ENCODE data around the gene FEZ2. TPM values are rescaled to one million over a fixed set of nuclear protein-coding genes. Genes with fewer than 3 reads are reported as not detected.

The FEZ2 gene
- total RNA-seq, 2 donors from 2014 or later: 11.4 to 15.5 TPM

DNA sequence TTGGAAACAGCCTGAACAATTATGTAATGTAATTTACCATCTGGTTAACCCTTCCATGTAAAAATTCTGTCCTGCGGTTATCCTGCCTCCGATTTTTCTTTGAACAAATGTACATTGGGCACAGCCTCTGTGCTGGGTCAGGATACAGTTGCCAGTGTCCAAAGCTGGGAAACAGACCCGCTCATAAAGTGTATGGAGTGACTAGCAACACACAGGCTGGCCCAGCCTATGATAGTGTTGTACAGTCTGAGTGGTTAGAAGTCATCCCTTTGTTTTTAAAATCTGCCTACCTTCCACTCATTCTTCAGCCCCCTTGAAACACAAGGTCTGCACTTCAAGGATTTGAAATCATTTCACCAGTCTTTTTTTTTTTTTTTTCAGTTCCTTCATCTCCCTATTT lies 50.1 kb downstream of the FEZ2 start:
- peaks cover 13% of the 10 kb centered on the region for H3K36me3 Mint-ChIP-seq (ENCODE audit: low read depth)
- ATAC-seq: no peak
- no peak overlapping the region for H3K27ac Mint-ChIP-seq
- peaks cover 5% of the 10 kb centered on the region for H3K4me1 Mint-ChIP-seq
- no peaks in the 10 kb centered on the region for H3K27me3 Mint-ChIP-seq
- no peaks in the 10 kb centered on the region for H3K9me3 ChIP-seq (ENCODE audit: control insufficient read depth, low read length, poor library complexity, severe bottlenecking)
- no peak overlapping the region for H3K4me3 Mint-ChIP-seq
- no peak for DNase-seq

DNA sequence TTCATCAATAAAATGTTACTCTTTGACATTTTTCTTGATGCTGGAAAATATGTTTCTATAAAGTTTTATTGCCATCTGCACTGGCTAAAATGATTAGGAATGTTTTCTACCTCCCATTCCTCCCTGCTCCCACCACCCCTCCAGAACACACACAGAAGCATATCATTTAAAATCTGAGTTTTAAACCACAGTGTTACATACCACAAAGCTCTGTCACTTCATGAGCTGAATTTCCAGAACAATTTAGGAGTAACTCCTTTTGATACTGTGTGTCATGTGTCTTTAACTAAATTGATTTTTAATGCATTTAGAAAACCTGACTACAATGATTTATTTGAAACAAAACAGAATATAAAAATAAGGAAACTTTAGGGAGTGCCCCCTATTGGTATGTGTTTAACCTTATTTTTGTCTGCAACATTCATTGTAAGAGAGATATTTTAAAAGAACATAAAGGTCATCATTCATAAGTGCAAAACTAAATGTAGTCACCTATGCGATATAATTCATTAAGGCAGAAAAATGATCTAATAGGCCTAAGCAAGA lies 52.0 kb downstream of the FEZ2 start:
- H3K4me3 Mint-ChIP-seq: no peak overlapping the region
- peaks cover 13% of the 10 kb centered on the region for H3K36me3 Mint-ChIP-seq (ENCODE audit: low read depth)
- H3K27me3 Mint-ChIP-seq: no peaks in the 10 kb centered on the region
- no peak for DNase-seq
- H3K4me1 Mint-ChIP-seq: peaks cover 5% of the 10 kb centered on the region
- ATAC-seq: no peak
- no peak overlapping the region for H3K27ac Mint-ChIP-seq
- no peaks in the 10 kb centered on the region for H3K9me3 ChIP-seq (ENCODE audit: control insufficient read depth, low read length, poor library complexity, severe bottlenecking)

DNA sequence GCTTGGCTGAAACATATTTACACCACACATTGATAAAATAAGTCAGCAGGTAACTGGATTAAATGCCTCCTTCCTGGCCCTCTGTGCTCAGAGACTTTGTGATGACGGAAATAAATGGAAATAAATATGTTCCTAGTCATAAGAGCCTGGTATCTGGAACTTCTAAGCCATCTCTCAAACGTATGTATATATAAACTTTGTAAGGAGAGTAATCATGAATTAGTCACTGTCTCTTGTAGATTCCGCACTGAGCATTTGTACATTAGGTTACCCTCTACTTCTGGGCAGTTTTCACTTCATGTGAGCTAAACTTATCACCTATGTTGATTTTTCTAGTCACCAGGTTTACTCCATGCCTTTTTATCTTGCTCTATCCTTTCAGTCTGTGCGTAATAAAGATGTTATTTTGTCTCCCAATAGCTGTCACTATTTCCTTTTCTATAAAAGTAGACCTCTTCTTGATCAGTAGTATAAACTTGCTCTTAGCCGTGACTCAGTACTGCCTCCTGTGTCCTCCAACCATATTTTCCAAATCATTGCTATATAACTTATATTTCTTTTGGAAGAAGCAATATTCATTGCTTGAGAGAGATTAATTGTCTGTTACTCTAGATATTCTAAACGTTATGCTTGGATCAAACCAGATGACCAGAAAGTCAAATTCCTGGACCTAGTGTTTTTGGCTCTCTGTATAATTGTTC lies 53.2 kb downstream of the FEZ2 start:
- H3K36me3 Mint-ChIP-seq (ENCODE audit: low read depth): peaks cover 13% of the 10 kb centered on the region

DNA sequence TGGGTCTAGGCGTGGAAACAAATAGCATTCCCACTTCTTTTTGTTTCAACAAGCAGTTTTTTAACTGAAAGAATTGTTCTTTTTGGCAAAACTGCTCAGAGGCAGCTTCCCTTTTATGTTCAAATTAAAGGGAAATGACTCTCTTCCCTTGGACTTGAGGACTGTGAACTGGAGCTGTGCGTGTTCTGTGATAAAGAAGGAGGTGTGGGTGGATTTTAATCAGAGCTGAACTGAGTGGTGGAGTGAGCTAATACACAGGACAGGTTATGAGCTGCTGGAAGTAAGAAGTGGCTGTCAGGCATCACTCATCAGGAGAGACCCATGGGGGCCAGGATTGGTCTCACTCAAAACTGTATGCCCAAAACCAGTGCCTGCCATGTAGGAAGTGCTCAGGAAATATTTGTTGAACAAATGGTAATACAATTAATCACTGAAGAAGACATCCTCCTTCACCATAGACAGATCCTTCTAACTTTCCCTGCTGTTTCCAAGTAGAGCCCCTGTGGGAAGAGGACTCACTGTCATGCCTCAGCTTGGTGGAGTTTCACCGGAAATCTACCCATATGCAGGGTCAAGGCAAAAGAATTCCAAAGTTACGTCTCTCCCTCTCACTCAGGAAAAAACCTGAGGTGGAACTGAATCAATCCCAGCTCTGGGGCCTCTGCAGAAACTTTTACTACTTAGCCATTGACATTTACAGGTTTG lies 55.9 kb downstream of the FEZ2 start:
- H3K9me3 ChIP-seq (ENCODE audit: control insufficient read depth, low read length, poor library complexity, severe bottlenecking): no peaks in the 10 kb centered on the region
- H3K36me3 Mint-ChIP-seq (ENCODE audit: low read depth): peaks cover 3% of the 10 kb centered on the region
- H3K27me3 Mint-ChIP-seq: no peaks in the 10 kb centered on the region
- H3K4me1 Mint-ChIP-seq: no peaks in the 10 kb centered on the region
- DNase-seq: no peak
- no peak for ATAC-seq
- no peak overlapping the region for H3K4me3 Mint-ChIP-seq
- no peak overlapping the region for H3K27ac Mint-ChIP-seq

More for the DNA sequence above, 53.2 kb downstream of the FEZ2 start:
- no peak overlapping the region for H3K27ac Mint-ChIP-seq
- DNase-seq (no peak), ATAC-seq (no peak)
- peaks cover 5% of the 10 kb centered on the region for H3K4me1 Mint-ChIP-seq
- H3K4me3 Mint-ChIP-seq: no peak overlapping the region
- H3K27me3 Mint-ChIP-seq: no peaks in the 10 kb centered on the region
- H3K9me3 ChIP-seq (ENCODE audit: control insufficient read depth, low read length, poor library complexity, severe bottlenecking): no peaks in the 10 kb centered on the region

DNA sequence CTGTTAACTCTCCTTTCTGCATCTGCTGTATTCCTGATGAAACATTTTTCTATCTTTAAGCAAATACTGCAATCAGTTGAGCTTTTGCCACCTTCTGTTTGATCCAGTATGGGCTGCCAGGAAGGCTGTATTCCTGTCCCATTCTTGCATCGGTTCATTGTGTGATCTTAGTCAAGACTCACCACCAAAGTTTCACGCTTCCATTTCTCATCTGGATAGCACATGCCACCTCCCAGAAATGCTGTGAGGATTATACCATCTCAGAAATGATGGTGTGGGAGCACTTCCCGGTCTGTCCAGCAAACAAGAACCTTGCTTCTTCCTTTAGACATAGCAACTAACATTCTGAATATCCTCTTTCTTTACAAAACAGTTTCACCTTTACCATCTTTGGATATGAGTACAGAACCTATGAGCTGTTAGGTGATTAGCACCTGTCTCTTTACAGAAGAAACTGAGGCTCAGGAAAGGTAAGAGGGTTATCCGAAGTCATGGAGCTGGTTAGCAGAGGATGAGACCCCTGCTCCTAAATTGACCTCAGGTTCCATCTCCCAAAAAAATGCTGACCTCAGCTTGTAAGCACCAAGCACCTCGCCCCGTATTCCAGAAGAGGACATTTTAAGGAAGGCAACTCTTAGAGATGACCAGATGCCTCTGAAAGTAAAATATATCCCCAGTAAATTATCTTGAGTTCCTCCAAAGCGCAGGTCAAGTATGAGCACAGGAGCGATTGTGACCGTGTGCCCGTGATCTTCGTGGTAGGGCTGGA lies 56.8 kb downstream of the FEZ2 start:
- no peak overlapping the region for H3K4me3 Mint-ChIP-seq
- no peak overlapping the region for H3K27ac Mint-ChIP-seq
- no peak for DNase-seq
- H3K36me3 Mint-ChIP-seq (ENCODE audit: low read depth): peaks cover 3% of the 10 kb centered on the region
- no peaks in the 10 kb centered on the region for H3K9me3 ChIP-seq (ENCODE audit: control insufficient read depth, low read length, poor library complexity, severe bottlenecking)
- ATAC-seq: no peak
- no peaks in the 10 kb centered on the region for H3K4me1 Mint-ChIP-seq
- no peaks in the 10 kb centered on the region for H3K27me3 Mint-ChIP-seq

DNA sequence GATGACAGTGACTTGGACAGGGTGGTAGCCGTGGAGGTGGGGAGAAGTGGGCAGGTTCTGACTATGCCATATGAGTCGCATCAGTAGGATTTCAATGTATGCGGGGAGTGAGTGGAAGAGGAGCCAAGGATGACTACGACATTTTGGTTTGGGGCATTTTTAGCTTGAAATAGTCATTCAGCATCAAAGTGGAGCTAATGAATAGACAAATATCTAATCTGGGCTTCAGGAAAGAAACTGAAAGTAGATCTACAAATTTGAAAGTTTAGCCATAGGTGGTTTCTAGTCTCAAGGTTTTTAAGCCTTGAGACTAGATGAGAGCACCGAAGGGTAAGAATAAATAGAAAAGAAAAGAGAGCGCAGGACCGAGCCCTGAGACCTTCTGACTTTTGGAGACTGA lies 58.3 kb downstream of the FEZ2 start:
- no peak for DNase-seq
- Mint-ChIP-seq H3K27me3 (no peaks in the 10 kb centered on the region), H3K4me1 (no peaks in the 10 kb centered on the region), H3K27ac (no peak overlapping the region), H3K36me3 (ENCODE audit: low read depth) (no peaks in the 10 kb centered on the region), H3K4me3 (no peak overlapping the region)
- ATAC-seq: no peak
- H3K9me3 ChIP-seq (ENCODE audit: control insufficient read depth, low read length, poor library complexity, severe bottlenecking): no peaks in the 10 kb centered on the region

DNA sequence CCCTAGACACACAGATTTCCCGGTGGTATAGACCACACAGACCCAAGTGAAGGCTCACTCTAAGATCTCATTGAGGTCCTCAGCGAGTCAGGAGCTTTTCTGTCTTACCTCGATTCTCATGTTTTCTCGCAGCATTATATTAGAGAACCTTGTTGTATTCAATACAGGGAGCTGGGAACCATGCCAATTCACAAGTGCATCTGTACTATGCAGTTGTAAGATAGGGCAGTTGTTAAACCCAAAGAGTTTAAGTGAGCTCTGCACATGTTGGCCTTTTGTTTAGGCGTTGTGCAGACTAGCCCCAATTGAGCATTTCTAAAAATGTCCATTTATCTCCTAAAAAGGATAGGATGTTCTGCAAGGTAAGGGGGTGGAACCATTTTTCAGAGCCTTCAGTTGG lies 59.6 kb downstream of the FEZ2 start:
- Mint-ChIP-seq H3K4me1 (no peaks in the 10 kb centered on the region), H3K27me3 (no peaks in the 10 kb centered on the region), H3K27ac (no peak overlapping the region), H3K4me3 (no peak overlapping the region), H3K36me3 (ENCODE audit: low read depth) (no peaks in the 10 kb centered on the region)
- DNase-seq (no peak), ATAC-seq (no peak)
- H3K9me3 ChIP-seq (ENCODE audit: control insufficient read depth, low read length, poor library complexity, severe bottlenecking): no peaks in the 10 kb centered on the region

DNA sequence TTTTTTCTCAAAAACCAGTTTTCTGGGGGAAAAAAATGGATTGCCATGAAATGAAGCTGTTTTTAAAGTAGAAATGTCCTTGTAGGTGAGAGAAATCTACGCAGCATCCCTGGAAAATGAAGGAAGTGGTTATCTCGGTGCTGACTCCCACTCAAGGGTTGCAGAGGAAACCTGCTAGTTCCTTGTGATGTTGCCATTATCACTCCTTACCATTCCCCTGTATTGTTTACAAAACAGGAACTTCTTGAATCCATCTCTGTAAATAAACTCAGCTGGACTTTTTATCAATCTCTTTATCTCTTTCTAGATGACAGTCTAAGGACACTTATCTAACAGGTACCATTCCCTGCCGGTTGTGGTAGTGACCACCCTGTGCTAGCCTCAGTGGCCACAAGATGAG lies 61.2 kb downstream of the FEZ2 start:
- no peak overlapping the region for H3K27ac Mint-ChIP-seq
- ATAC-seq (no peak), DNase-seq (no peak)
- no peaks in the 10 kb centered on the region for H3K36me3 Mint-ChIP-seq (ENCODE audit: low read depth)
- H3K4me1 Mint-ChIP-seq: no peaks in the 10 kb centered on the region
- H3K9me3 ChIP-seq (ENCODE audit: control insufficient read depth, low read length, poor library complexity, severe bottlenecking): no peaks in the 10 kb centered on the region
- no peaks in the 10 kb centered on the region for H3K27me3 Mint-ChIP-seq
- H3K4me3 Mint-ChIP-seq: no peak overlapping the region

DNA sequence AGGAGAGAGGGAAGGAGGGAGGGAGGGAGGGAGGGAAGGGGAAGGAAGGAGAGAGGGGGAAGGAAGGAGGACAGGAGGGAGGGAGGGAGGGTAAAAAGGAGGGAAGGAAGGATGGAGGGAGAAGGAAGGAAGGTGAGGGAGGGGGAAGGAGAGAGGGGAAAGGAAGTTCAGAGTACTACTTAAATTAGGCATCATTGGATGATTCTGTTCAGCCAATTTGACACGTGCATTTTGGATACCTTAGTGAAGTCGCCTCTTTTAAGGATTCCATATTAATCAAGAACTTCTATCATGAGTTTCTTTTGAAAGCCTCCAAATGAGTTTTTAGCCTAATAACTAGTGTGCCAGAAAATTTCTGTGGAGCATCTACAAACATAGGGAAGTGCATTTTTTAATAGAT lies 62.9 kb downstream of the FEZ2 start:
- no peaks in the 10 kb centered on the region for H3K27me3 Mint-ChIP-seq
- no peak for ATAC-seq
- H3K36me3 Mint-ChIP-seq (ENCODE audit: low read depth): no peaks in the 10 kb centered on the region
- no peak for DNase-seq
- no peak overlapping the region for H3K27ac Mint-ChIP-seq
- H3K4me3 Mint-ChIP-seq: no peak overlapping the region
- H3K4me1 Mint-ChIP-seq: no peaks in the 10 kb centered on the region
- H3K9me3 ChIP-seq (ENCODE audit: control insufficient read depth, low read length, poor library complexity, severe bottlenecking): no peaks in the 10 kb centered on the region

DNA sequence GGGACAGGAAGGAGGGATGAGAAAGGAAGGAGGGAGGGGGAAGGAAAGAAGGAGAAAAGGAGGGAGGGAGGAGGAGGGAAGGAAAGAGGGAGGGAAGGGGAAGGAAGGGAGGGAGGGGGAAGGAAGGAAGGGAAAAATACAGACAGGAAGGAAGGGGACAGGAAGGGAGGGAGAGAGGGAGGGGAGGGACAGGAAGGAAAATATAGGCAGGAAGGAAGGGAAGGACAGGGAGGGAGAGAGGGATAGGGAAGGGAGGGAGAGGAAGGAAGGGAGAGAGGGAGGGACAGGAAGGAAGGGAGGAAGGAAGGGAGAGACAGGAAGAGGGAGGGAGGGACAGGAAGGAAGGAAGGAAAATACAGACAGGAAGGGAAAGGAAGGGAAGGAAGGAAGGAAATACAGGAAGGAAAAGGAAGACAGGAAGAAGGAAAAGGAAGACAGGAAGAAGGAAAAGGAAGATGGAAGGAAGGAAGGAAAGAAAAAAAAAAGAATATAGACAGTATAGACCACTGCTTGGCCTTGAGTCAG lies 63.6 kb downstream of the FEZ2 start:
- H3K27me3 Mint-ChIP-seq: no peaks in the 10 kb centered on the region
- no peak overlapping the region for H3K4me3 Mint-ChIP-seq
- no peaks in the 10 kb centered on the region for H3K4me1 Mint-ChIP-seq
- H3K9me3 ChIP-seq (ENCODE audit: control insufficient read depth, low read length, poor library complexity, severe bottlenecking): no peaks in the 10 kb centered on the region
- no peaks in the 10 kb centered on the region for H3K36me3 Mint-ChIP-seq (ENCODE audit: low read depth)
- no peak for ATAC-seq
- DNase-seq: no peak
- H3K27ac Mint-ChIP-seq: no peak overlapping the region

DNA sequence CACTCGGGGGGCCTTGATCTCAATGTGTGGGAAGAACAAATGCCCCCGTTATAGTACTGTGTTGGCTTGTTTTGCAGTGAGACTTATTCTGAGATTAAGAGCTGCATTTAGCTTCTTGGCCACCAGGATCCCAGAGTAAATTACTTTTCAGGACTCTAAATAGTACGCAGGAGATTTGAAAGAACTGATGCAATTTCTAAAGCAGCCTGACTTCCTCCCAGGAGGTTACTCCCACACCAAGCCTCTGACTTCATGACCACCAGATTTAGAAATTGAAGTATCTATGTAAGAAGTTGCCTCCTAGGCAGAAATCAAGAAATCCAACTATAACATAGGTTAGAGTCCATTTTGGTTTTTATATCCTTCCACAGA lies 67.0 kb downstream of the FEZ2 start:
- Mint-ChIP-seq H3K4me1 (no peaks in the 10 kb centered on the region), H3K27ac (no peak overlapping the region), H3K4me3 (no peak overlapping the region), H3K27me3 (no peaks in the 10 kb centered on the region), H3K36me3 (ENCODE audit: low read depth) (no peaks in the 10 kb centered on the region)
- no peak for DNase-seq
- no peak for ATAC-seq
- no peaks in the 10 kb centered on the region for H3K9me3 ChIP-seq (ENCODE audit: control insufficient read depth, low read length, poor library complexity, severe bottlenecking)

DNA sequence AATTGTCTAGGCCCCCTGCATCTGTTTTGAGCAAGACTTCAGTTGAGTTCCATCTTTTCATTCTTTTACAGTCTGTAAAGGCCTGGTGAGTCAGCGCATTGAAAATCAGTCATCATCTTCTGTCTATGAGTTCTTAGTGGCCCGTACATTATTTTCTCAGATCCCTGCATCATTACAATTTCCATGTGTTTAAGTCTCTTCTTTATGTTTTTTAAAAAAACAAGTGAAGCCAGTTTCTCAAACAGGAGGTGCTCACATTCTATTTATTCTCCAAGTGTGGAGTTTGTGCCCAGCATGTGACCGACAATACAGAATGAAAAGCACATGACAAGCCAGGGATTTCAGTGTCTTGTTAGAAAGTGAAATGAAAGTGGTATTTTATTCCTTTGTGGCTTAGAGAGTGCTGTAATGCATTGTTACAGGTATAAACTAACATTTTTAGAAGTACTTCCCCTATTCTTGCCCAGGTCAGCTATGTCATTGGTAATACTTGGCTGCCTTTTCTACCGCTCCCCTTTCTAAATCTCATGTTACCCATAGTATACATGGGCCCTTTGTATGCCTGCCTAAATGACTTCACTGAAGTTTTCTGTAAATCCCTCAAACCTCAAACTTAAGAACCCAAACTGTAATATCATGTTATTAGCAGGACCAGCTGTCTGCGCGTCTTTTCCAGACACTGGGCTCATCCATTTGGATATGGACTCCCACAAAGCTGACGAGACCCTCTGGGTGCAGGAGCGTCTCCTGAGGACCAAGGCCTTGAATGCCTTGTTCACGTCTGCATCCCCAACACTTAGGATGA lies 67.6 kb downstream of the FEZ2 start:
- no peaks in the 10 kb centered on the region for H3K9me3 ChIP-seq (ENCODE audit: control insufficient read depth, low read length, poor library complexity, severe bottlenecking)
- no peak overlapping the region for H3K4me3 Mint-ChIP-seq
- ATAC-seq: no peak
- H3K27ac Mint-ChIP-seq: no peak overlapping the region
- H3K4me1 Mint-ChIP-seq: no peaks in the 10 kb centered on the region
- no peaks in the 10 kb centered on the region for H3K36me3 Mint-ChIP-seq (ENCODE audit: low read depth)
- no peak for DNase-seq
- H3K27me3 Mint-ChIP-seq: no peaks in the 10 kb centered on the region
